Esophagus mucosa (tissue), 1 donor: Measurements from ENCODE around the gene KCP. TPM values are rescaled to one million over a fixed set of nuclear protein-coding genes. Genes with fewer than 3 reads are reported as not detected.

Experiments used
- ATAC-seq: fragments of 200-7000 bp; cut with Tn5 transposase; one replicate; pipeline ENCODE4 v1.9.1; 2020
- total RNA-seq: library from RNA; stranded (reverse); gene quantifications from one replicate; pipeline ENCODE4 v1.2.4, GENCODE V29; 2023
- donor health status: DM: yes; HTN: yes; CAD: no.

Gene KCP
- total RNA-seq, 1 donor from 2014 or later, result 1.8 TPM

DNA sequence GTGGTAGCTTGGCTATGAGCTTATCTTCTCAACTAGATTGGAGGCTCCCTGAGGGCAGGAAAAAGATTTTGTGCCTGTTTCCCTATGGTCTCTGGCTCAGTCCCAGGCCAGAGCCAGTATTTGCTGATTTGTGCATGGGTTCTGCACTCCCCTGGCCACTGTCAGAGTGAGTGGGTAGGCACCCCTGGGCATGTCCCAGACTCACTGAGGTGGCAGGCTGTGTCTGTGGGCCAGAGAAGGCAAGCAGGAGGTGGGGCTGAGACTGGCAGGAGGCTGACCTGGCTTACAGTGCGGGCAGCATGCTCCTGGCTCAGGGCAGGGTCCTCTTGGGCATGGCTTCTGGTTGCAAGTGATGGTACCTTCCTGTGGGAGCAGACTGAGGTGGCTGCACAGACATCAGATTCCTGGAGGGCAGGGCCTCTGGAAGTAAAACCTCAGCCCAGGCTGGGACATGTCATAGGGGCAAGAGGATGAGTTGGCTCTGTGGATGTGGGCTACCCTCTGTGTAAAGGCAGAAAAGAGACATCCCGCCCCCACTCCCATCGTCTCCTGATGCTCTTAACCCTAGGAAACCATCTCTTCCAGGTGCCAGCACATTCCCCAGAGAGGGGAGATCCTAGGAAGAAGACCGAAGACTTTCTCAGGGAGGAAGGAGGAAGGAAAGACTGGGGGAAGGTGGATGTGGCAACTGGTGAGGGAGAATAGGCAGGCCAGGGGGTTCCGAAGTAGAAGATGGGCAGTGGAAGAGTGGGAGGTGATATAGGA, 4.3 kb downstream of the KCP start:
- ATAC-seq, result no peak

DNA sequence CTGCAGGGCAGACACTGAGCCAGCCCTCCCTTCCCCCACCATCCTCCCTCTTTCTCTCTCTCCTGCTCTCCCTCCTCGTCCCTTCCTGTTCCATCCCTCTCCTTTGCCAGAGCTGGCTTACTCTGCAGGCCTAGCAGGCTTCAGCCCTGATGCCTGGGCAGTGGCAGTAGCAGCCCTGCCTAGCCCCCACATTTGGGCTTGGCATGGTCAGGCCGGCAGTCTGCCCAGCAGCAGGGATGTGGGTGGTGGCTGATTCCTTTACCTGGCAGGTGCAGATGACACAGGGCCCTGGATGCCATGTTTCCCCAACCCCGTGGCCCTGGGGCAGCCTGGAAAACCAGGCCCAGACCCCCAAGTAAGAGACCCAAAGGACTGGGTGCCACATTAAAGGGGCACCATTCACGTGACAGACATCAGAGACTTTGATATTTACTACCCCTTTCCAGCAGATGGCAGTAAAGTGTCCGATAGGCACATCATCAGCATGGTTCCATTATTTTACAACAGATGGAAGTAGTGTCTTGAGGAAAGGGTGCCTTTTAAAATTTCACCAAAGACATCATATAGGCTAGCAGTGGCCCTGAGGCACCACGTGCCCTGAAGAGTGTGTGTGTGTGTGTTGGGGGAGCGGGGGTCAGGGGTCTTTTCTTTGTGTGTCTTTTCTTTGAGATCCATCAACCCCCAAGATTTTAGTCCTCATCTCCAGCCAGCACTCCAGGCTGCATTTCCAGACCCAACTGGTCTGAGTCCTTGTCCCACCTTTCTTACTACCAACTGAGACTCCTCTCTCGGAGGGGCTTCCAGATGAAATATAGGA, 5.9 kb downstream of the KCP start:
- ATAC-seq, result peak; percentile 17

DNA sequence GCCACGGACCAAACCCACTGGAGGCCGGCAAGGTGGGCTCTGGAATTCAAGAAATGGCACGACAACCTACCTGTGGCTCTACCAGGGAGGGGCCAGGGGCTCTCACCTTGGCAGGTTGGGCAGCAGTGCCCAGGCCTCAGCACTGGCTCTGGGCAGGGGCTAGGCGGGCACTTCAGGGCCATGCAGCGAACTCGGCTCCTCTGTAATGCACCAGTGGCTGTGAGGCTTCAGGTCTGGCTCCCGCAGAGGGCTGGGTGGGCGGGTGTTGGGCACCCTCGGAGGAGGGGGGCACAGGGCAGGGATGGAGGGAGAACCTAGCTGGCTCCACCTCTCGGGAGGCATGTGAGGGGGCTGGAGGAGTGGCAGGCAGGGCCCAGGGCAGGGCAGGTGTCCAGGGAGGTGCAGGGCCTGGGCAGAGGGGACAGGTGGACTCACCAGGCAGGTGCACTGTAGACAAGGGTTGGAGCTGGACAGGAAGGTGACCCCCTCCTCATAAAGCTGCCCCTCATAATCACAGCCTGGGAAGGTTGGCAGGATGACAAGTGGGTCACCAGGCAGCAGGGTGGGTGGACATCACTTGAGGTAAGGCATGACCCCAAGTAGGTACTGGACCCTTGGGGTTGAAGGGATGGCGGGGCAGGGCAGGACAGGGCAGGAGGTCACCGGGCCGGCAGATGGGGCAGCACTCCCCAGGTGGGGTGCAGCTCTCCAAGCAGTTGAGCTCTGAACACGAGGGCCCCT, 6.7 kb downstream of the KCP start:
- ATAC-seq, result peak; percentile 19

DNA sequence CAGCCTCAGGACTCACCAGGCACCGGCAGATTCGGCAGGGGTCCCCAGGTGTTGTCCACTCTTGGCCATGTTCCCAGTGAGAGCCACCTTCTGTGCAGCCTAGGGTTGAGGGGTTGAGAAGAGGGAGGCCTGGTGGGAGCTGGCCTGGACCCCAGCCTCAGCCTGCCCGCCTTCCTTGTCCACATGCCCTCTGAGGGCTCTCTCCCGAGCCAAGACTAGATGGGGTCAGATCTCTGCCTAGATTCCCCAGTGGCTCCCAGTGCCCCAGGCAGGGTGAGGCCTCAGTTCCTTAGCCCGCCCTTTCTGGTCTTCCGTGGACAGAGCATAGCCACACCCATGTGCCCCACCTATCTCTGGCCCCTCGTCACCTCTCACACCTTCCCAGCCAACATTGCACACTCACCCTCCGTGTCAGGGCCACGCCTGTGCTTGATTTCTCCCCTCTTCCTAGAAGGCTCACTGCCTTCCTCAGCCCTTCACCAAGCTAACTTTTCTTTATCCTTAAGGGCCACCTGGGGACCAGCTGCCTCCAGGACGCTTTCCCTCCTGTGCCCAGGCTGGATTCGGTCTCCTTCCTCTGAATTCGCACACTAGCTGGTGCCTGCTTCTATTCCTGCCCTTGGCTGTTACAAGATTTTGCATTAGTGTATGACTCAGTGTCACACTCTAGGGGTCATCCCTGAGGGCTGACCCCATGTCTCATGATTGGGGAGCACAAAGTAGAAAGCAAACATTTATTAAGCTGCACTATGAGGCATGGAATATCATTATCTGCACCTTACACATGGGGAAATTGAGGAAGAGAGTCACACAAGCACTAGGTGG, 7.5 kb downstream of the KCP start:
- peak; percentile 93 for ATAC-seq

DNA sequence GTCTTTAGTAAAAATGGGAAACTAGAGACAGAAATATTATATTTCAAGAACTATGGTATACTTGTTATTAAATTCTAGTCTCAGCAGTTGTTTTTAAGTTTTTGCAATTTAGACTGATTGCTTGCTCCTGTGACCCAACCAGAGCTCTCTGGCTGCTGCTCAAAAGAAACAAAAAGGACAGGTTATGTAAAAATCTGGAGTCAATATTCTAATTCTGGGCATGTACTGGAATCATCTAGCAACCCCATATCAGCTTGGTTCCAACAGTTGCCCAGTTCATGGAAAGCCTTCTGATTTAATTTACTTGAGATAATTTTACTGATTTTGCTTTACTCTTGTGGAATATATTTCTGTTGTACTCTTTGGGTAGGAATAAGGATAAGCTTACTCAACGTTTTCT, 10.3 kb downstream of the KCP start:
- ATAC-seq, result no peak

DNA sequence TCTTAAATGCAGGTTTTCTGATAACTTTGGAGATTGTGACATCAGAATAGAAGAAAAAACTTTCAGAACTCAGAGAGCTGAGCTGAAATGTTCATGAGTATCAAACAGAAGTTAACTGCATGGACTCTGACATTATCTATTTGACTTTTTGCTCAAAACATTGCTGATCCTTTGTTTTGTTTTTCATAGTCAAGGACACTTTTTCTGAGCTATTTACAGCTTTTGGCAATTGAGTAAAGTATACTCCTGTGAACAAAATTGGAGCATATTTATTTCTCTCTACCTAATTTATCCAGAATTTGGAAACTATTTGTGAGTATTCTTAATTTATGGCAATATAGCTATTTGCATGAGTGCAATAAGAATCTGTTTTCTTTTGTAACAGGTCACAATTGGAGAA, 11.1 kb downstream of the KCP start:
- no peak for ATAC-seq

DNA sequence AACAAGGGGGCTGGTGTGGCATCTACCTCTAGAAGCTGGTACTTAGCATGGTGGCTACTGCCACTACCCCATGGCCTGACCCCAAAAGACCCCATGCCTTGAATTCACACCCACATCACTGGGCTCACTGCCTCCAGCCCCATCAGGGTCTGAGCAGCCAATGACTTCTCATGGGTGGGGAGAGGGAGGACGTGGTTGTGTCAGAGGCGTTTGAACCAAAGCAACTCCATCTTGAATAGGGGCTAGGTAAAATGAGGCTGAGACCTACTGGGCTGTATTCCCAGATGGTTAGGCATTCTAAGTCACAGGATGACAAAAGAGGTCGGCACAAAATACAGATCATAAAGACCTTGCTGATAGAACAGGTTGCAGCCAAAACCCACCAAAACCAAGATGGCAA, 15.2 kb downstream of the KCP start:
- no peak for ATAC-seq

DNA sequence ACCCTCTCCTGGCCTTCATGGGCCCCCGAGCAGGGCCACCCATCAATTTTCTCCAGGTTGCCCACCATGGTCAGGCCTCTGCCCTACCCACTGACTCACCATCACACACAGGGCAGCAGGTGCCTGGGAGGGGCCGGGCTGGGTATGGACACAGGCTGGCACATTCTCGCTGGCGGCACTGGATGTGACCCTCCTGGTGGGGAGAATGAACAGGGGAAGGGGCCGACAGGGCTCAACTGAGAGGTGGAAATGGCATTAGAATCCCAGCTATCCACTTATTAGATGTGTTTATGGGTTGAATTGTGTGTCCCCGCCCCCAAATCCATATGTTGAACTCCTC, 16.4 kb downstream of the KCP start:
- no peak for ATAC-seq

DNA sequence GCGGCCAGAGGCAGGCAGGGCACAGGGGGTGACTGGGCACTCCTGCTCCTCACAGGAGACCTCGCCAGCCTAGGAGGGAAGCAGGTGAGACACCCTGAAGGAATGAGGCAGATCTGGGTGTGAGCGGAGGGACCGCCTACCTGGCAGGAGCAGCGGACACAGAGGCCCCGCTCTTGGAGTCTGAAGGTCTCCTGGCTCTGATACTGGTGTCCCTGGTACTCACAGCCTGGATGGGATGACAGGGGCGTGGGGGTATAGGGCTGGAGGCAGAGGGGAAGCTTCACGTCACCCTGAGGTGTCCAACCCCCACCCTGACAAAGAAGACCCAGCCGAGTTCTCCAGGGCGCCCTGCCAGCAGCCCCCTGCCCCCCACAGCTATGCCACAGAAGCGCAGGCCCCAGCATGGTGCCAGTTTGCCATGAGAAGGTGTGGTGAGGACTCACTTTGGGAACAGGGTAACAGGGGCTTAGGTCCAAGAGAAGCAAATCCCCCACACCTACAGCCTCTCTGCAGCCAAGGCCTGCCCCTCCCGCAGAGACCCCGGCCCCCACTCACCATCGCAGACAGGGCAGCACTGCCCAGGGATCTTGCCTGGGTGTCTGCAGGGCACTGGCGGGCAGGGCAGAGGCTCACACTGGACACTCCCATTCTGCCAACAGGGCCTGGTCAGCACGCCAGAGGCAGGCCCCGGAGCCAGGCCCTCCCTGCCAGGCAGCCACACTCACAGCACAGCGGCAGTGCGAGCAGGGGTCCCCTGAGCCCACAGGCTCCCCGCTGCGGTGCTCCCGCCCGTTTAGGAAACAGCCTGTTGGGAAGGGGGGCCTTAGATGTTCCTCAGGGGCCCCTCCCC, 17.0 kb downstream of the KCP start:
- ATAC-seq, result peak; percentile 89

DNA sequence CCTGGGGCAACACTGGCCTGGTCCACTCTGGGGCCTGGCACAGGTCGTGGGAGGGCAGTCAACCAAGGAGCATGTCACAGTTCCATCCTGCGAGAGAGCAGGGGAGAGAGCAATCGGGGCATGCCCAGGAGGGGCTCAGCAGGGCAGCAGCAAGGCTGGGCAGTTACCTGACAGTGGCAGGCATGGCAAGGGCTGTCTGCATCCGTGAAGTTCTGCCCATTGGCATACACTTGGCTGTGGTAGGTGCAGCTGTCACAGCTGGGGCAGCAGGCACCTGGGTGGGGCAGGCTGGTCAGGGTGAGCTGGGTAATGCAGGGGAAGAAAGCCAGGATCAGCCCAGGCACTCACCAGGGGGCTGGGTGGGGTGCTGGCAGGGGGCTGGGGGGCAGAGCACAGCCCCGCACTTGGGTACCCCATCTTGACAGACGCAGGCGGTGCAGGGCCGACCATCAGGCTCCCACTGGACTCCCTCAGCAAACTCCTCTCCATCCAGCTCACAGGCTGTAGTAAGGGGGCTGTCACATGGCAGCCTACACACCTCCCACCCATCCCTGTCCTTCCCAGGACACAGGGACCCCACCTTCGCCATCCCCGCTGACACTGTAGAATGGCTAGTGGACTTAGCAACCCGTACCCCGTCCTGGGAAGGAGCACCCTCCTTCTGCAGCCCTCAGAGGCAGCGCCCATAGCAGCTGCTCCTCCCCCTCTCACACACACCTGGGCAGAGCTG, 17.8 kb downstream of the KCP start:
- ATAC-seq, result peak; percentile 66

DNA sequence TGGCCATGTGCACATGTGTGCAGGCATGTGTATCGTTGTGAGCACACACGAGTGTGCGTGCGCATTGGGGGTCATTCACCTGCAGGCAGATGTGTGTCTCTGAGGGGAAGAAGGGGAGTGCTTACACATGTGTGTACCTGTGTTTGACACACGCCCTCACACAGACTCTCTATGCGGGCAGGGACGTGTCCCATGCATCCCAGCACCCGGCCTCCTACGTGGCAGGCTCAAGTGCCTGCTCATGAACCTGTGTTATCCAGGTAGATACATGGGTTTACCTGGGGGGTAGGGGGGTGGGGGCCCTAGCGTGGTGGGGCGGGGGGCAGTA, 18.6 kb downstream of the KCP start:
- no peak for ATAC-seq

DNA sequence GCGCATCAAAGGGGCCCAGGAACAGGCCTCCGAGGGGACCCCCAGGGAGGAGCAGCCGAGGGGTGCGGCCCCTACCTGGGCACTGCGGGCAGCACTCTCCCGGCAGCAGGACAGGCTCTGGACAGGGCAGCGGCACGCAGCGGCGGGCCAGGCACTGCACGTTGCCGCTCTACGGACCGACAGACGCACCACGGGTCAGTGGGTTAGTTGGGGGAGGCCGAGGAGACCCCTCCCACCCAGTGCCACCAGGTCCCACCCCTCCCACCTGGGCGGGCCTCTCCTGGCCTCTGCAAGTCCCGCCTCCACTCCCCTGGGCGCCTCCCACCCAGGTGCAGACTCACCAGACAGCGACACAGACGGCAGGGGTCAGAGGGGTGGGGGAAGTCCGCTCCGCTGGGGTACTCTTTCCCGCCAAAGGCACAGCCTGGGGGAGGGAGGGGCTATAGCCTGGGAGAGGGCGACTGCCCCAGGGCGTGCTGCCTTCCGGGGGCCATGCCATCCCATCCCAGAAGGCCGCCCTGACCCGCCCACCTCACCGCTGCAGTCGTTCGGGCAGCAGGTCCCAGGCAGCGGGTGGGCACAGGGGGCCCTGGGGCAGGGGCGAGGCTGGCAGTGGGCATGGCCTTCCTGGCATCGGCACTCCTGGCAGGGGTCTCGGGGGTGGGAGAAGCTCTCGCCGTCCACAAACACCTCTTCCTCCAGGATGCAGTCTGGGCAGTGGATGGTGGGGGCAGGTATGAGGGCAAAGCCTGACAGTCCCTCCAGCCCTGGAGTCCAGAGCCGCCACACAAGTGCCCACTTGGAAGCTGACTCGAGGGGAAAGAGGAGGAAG, 19.2 kb downstream of the KCP start:
- ATAC-seq, result peak; percentile 50

DNA sequence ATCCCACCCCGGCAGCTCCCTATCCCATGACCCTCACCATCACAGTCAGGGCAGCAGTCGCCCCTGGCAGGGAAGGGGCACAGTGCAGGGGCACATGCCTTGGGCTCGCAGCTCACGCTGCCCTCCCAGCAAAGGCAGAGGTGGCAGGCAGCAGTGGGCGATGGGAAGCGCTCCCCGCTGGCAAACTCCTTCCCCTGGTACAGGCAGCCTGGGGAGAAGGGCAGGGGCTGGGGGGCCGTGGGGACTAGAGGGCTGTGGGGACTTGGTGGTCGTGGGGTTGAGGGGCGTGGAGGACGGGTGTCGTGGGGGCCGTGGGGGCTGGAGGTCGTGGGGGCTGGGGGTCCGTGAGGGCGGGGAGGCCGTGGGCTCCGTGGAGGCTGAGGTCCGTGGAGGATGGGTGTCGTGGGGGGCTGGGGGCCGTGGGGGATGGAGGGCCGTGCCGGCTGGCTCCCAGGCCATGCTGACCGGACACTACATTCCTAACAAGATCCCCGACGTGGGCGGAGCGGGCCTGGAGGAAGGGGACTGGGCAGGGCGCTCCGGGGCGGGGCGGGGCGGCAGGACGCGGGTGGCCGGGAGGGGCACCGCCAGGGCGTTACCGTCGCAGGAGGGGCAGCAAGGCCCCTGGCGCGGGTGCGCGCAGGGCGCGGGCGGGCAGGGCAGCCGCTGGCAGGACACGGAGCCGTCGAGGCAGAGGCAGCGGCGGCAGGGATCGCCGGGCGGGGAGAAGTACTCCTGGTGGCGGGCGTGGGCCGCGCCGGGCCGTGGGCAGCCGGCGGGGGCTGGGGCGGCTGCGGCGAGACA, 20.0 kb downstream of the KCP start:
- ATAC-seq, result peak; percentile 43

DNA sequence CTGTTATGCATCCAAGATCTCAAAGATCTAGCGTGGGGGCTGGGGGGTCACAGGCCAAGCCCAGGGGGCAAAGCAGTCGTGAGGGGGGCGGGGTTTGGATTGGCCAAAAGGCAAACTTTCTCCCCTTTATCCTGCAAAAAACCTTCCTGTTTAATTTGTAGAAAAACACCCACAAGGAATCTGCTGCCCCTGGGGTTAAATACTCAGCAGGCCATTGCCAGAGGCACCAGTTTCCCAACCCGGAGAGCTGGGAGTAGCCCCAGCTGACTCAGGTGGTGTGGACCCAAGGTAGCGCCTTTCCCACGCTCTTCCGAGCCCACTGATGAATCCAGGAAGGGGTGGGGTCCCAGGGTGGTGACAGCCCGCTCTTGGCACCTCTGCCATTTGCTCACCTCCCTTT, 21.4 kb downstream of the KCP start:
- no peak for ATAC-seq

DNA sequence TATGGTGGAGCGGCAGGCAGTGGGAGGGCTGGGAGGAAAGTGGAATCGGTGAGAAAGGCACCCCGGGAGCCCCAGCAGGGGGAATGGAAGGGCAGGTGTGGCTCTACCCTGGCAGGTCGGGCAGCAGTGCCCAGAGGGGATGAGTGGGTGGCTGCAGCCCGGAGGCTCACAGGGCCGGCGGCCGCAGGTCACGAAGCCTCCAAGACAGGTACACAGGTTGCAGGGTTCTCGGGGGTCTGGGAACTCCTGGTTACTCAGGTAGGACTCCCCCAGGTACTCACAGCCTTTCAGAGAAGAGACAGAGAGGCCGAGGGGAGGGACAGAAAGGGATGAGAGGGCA, 21.8 kb downstream of the KCP start:
- no peak for ATAC-seq

DNA sequence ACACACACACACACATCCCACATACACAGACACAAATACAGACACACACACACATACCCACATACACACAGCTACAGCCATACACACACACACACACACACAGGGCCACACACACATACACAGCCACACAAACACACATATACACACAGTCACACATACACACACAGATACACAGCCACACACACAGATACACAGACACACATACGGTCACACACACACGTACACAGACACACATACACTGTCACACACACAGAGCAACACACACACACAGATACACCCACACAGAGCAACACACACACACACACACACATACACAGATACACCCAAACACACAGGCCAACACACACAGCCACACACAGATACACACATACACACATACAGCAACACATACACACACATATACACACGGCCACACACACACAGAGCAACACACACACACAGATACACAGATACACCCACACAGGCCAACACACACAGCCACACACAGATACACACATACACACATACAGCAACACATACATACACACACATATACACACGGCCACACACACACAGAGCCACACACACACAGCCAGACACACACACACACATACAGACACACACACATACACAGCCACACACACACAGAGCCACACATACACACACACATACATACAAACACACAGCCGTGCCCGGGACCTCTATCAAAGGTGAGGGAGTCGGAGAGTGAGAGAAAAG, 22.3 kb downstream of the KCP start:
- no peak for ATAC-seq

DNA sequence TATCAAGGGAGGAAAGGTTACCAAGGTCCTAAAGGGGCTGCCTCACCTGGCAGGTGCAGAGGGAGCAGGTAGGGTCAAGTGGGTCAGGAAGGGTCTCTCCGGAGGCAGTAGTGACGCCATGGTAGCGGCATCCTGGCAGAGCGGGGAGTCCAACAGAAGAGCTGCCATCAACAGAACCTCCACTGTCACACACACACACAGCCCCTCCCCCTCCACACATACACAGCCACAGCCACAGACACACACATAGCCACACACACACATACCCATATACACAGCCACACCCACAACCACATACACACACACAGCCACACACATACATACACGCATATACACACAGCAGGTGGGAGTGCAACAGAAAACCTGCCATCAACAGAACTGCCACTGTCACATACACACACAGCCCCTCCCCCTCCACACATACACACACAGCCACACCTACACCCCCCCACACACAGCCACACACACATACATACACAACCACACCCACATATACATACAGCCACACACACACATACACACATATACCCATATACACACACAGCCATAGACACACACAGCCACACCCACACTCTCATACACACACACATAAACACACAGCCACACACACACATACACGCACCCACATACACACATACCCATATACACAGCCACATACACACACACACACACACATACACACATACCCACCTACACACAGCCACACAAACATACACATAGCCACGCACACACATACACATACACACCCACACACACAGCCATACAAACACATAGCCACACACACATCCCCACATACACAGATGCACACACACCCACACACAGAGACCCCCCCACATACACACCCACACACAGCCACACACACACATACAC, 23.1 kb downstream of the KCP start:
- no peak for ATAC-seq
